Measurements from ENCODE around the gene AP1M1. TPM values are rescaled to one million over a fixed set of nuclear protein-coding genes. Genes with fewer than 3 reads are reported as not detected.

Gene AP1M1
- total RNA-seq: 38.5 TPM
- long read RNA-seq, full-length matches to known transcripts: 132 of 147 reads
- long read RNA-seq, partial matches to known transcripts: 8 of 147 reads
- long read RNA-seq, other reads (novel, unspliced or antisense): 7 of 147 reads

- peak within 1 kb of the TSS; percentile 92 for H3K27ac ChIP-seq (replicated peaks)
- H3K4me3 ChIP-seq: peak within 1 kb of the TSS; percentile 97
- H3K9me3 ChIP-seq (replicated peaks): no peaks in the 10 kb centered on the region
- TF ChIP-seq CTCF (IDR thresholded peaks at IDR 0.05; ENCODE audit: borderline replicate concordance): no peak
- peak; percentile 99 for DNase-seq
- peaks cover 25% of the 10 kb centered on the region for H3K36me3 ChIP-seq
- no peaks in the 10 kb centered on the region for H3K27me3 ChIP-seq (ENCODE audit: low read depth)
- intact Hi-C loops (cut with micrococcal nuclease): no loop called here
- peaks cover 37% of the 10 kb centered on the region for H3K4me1 ChIP-seq
These were observed at the start of gene AP1M1 for GRCh38 chr19:16197622-16198369. AP1M1 (plus strand) TSS chr19:16197911; CDS start chr19:16198027, 116 bp downstream.

- no peak overlapping the region for H3K4me3 ChIP-seq
- no peaks in the 10 kb centered on the region for H3K9me3 ChIP-seq (replicated peaks)
- H3K27ac ChIP-seq (replicated peaks): no peak overlapping the region
- H3K4me1 ChIP-seq: no peaks in the 10 kb centered on the region
- peaks cover 24% of the 10 kb centered on the region for H3K27me3 ChIP-seq (ENCODE audit: low read depth)
- no peak for TF ChIP-seq CTCF (IDR thresholded peaks at IDR 0.05; ENCODE audit: borderline replicate concordance)
- DNase-seq: no peak
- no peaks in the 10 kb centered on the region for H3K36me3 ChIP-seq
- intact Hi-C loops (cut with micrococcal nuclease): no loop called here
These were observed 49.1 kb upstream of the AP1M1 start for GRCh38 chr19:16148443-16149229.

GRCh38 chr19:16153582-16154336 is 44.0 kb upstream of the AP1M1 start:
- Histone ChIP-seq H3K27me3 (ENCODE audit: low read depth) (peaks cover 18% of the 10 kb centered on the region), H3K4me3 (no peak overlapping the region), H3K9me3 (replicated peaks) (no peaks in the 10 kb centered on the region), H3K36me3 (no peaks in the 10 kb centered on the region), H3K4me1 (no peaks in the 10 kb centered on the region), H3K27ac (replicated peaks) (no peak overlapping the region)
- intact Hi-C loops (cut with micrococcal nuclease): no loop called here
- no peak for DNase-seq
- TF ChIP-seq CTCF (IDR thresholded peaks at IDR 0.05; ENCODE audit: borderline replicate concordance): no peak

GRCh38 chr19:16154557-16154956 is 43.2 kb upstream of the AP1M1 start:
- intact Hi-C loops (cut with micrococcal nuclease): no loop called here
- no peak for DNase-seq
- H3K4me3 ChIP-seq: no peak overlapping the region
- TF ChIP-seq CTCF (IDR thresholded peaks at IDR 0.05; ENCODE audit: borderline replicate concordance): no peak
- no peaks in the 10 kb centered on the region for H3K9me3 ChIP-seq (replicated peaks)
- peaks cover 18% of the 10 kb centered on the region for H3K27me3 ChIP-seq (ENCODE audit: low read depth)
- H3K4me1 ChIP-seq: no peaks in the 10 kb centered on the region
- no peak overlapping the region for H3K27ac ChIP-seq (replicated peaks)
- H3K36me3 ChIP-seq: no peaks in the 10 kb centered on the region

- no peak overlapping the region for H3K4me3 ChIP-seq
- no peak for TF ChIP-seq CTCF (IDR thresholded peaks at IDR 0.05; ENCODE audit: borderline replicate concordance)
- DNase-seq: no peak
- no peaks in the 10 kb centered on the region for H3K4me1 ChIP-seq
- H3K27me3 ChIP-seq (ENCODE audit: low read depth): peaks cover 18% of the 10 kb centered on the region
- H3K36me3 ChIP-seq: no peaks in the 10 kb centered on the region
- intact Hi-C loops (cut with micrococcal nuclease): no loop called here
- H3K9me3 ChIP-seq (replicated peaks): no peaks in the 10 kb centered on the region
- no peak overlapping the region for H3K27ac ChIP-seq (replicated peaks)
These were observed 42.6 kb upstream of the AP1M1 start for GRCh38 chr19:16155128-16155527.

Data from left ventricle myocardium inferior (tissue), 1 donor.